AG04450 (cell line): Measurements from ENCODE around the gene AGK. TPM values are rescaled to one million over a fixed set of nuclear protein-coding genes. Genes with fewer than 3 reads are reported as not detected.
"Not testable (repeated sequence)": the region's sequence is repeated elsewhere in the genome, so short reads cannot be mapped to it uniquely, and the experiment has no call there.

Experiments used
- CTCF ChIA-PET: fragments of 300-600, 350-600 bp; formaldehyde crosslinking; extraction: SDS; loops from one replicate; lab custom pipeline; 2022; ENCODE audit warnings: antibody characterized with exemption, inconsistent platforms; lab: Charles Lee
- POLR2A ChIA-PET: fragments of 350-600 bp; formaldehyde crosslinking; extraction: SDS; loops from one replicate; lab custom pipeline; 2021; ENCODE audit warnings: antibody characterized with exemption, inconsistent platforms; lab: Yijun Ruan, JAX
- DNase-seq: peaks from one replicate; pipeline ENCODE4 v3.0.0-alpha.2; 2011; ENCODE audit warnings: low read depth, low spot score
- H3K27ac ChIP-seq: one replicate; pipeline ENCODE4 v1.5.1; 2012; ENCODE audit warnings: low read depth, low read length, control low read depth
- H3K27me3 ChIP-seq: one replicate; pipeline ENCODE4 v1.6.0; 2012; ENCODE audit warnings: low read length; ENCODE audit not compliant: control insufficient read depth, insufficient read depth
- H3K4me3 ChIP-seq: 2 replicates; pipeline ENCODE4 v1.5.1; 2011; ENCODE audit warnings: mild to moderate bottlenecking, low read depth, low read length, control low read depth
- H3K9me3 ChIP-seq: 2 replicates; pipeline ENCODE4 v1.5.1; 2012; ENCODE audit warnings: low read length; ENCODE audit not compliant: control insufficient read depth, insufficient read depth
- CTCF ChIP-seq: IDR thresholded peaks from 2 replicates; pipeline ENCODE4 v1.5.1; 2011; ENCODE audit warnings: low read depth, low read length, control low read depth, inconsistent platforms
- polyA plus RNA-seq: library from polyadenylated mRNA; depleted of rRNA; stranded (reverse); fragments of >200 nt; gene quantifications from 2 replicates; pipeline ENCODE4 v1.2.3, GENCODE V29; 2011

AGK gene
- polyA plus RNA-seq, 1 experiment: 42.5 TPM

GRCh38 chr7:141686074-141686473 lies 134.9 kb downstream of the AGK start:
- TF ChIP-seq CTCF: no peak
- ChIA-PET CTCF (interaction anchor here (1.0 to 2.3 kb wide), 3 partner anchors 9 to 52 kb away, joined by 3 to 8 read pairs (median 6); partner anchors contain the start of gene SSBP1), POLR2A (interaction anchor here (0.6 kb wide), 1 partner anchor 52 kb away, joined by 3 read pairs; the partner anchor contains the start of gene SSBP1)
- Histone ChIP-seq H3K27ac (no peak overlapping the region), H3K9me3 (no peaks in the 10 kb centered on the region), H3K27me3 (no peaks in the 10 kb centered on the region), H3K4me3 (no peak overlapping the region)
- no peak for DNase-seq

DNA sequence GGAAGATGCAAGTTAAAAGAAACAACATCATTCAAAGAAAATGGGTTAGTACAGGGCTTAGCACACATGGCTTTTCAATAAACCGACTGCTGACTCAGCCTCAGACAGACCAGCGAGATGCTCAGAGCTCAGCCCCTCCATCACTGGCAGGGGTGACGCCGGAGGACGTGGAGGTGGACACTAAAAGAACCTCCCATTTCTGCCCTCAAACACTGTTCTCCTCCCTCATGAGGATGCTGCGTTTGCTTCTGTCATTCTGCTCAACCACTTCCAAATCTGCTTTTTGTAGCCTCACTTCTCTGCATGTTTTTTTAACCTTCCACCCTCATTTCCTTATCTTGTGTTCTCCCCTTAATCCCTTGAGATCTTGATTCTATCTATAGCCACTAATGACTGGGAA lies 135.5 kb downstream of the AGK start:
- Histone ChIP-seq H3K27me3 (no peaks in the 10 kb centered on the region), H3K9me3 (no peaks in the 10 kb centered on the region), H3K27ac (no peak overlapping the region), H3K4me3 (no peak overlapping the region)
- TF ChIP-seq CTCF: no peak
- no peak for DNase-seq
- CTCF ChIA-PET: interaction anchor here (1.0 to 2.3 kb wide), 3 partner anchors 9 to 51 kb away, joined by 3 to 8 read pairs (median 6); partner anchors contain the start of gene SSBP1
- POLR2A ChIA-PET: no interaction called here

GRCh38 chr7:141688043-141688442 lies 136.8 kb downstream of the AGK start:
- Histone ChIP-seq H3K9me3 (no peaks in the 10 kb centered on the region), H3K27ac (no peak overlapping the region), H3K27me3 (no peaks in the 10 kb centered on the region), H3K4me3 (no peak overlapping the region)
- ChIA-PET POLR2A (no interaction called here), CTCF (interaction anchor here (0.6 to 0.9 kb wide), 2 partner anchors 33 to 50 kb away, joined by 3 to 5 read pairs; partner anchors contain the start of gene SSBP1)
- DNase-seq: no peak
- no peak for TF ChIP-seq CTCF

GRCh38 chr7:141689072-141689825 lies 138.0 kb downstream of the AGK start:
- POLR2A ChIA-PET, H3K4me3 ChIP-seq, H3K27me3 ChIP-seq, H3K27ac ChIP-seq, H3K9me3 ChIP-seq, DNase-seq: not testable (repeated sequence)
- CTCF ChIA-PET: interaction anchor here (0.6 to 1.4 kb wide), 4 partner anchors 97 to 1211 kb away, joined by 3 to 7 read pairs (median 4); no protein-coding TSS in a partner anchor

DNA sequence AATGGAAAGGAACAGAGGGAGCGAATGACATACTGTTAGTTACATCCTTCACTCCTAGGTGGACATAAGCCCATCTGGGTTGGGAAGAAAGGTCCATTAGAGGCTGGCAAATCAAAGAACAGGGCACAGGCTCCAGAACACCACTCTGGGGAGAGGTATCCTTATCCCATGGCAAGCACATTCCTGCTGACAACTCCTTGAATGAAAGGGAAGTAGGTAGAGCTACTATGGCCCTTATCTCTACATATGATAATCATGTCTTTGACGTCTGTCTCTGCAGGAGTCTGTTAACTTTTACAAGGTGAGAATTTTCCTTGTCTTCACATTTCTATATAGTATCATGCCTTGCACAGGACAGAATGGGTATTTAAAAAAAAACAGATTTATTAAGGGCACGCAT lies 140.3 kb downstream of the AGK start:
- TF ChIP-seq CTCF: no peak
- Histone ChIP-seq H3K9me3 (no peaks in the 10 kb centered on the region), H3K4me3 (no peak overlapping the region), H3K27ac (no peak overlapping the region), H3K27me3 (no peaks in the 10 kb centered on the region)
- CTCF ChIA-PET: no interaction called here
- DNase-seq: no peak
- POLR2A ChIA-PET: no interaction called here
